GM12891 (cell line): Measurements from ENCODE around the gene WDR45.

Source experiments
- DNase-seq: peaks from one replicate; pipeline ENCODE4 v3.0.0; 2011; ENCODE audit warnings: low spot score; ENCODE audit not compliant: insufficient read length
- FAIRE-seq: peaks from 2 replicates; lab custom pipeline; 2011; peaks lifted over from hg19 to GRCh38; lab: Jason Lieb, UNC
- PAX5 ChIP-seq: IDR thresholded peaks from 2 replicates; pipeline ENCODE4 v1.6.1; 2011; ENCODE audit warnings: low read length, moderate library complexity, mild to moderate bottlenecking; ENCODE audit not compliant: insufficient read depth, severe bottlenecking
- POLR2A ChIP-seq: IDR thresholded peaks from 2 replicates; pipeline ENCODE4 v1.6.1; 2011; ENCODE audit warnings: low read depth, low read length, control low read depth
- POLR2AphosphoS5 ChIP-seq: IDR thresholded peaks from 2 replicates; pipeline ENCODE4 v1.6.1; 2011; ENCODE audit warnings: low read depth, low read length, control low read depth
- POU2F2 ChIP-seq: IDR thresholded peaks from 2 replicates; pipeline ENCODE4 v1.6.1; 2011; ENCODE audit warnings: low read depth, mild to moderate bottlenecking, control low read depth, low read length, moderate library complexity
- SPI1 ChIP-seq: IDR thresholded peaks from 2 replicates; pipeline ENCODE4 v1.6.1; 2011; ENCODE audit warnings: low read depth, low read length, control low read depth
- TAF1 ChIP-seq: IDR thresholded peaks from 2 replicates; pipeline ENCODE4 v1.6.1; 2011; ENCODE audit warnings: low read depth, low read length, control low read depth

The WDR45 gene

GRCh38 chrX:49053223-49054072 is 26.2 kb downstream of the WDR45 start:
- TF ChIP-seq TAF1: no peak
- TF ChIP-seq SPI1: no peak
- TF ChIP-seq POLR2A: no peak
- no peak for TF ChIP-seq POLR2AphosphoS5
- no peak for TF ChIP-seq PAX5
- TF ChIP-seq POU2F2: no peak
- FAIRE-seq: peak; percentile 99
- peak; percentile 59 for DNase-seq

- DNase-seq (no peak), FAIRE-seq (no peak)
- no peak for TF ChIP-seq POU2F2
- no peak for TF ChIP-seq POLR2A
These were observed 35.8 kb downstream of the WDR45 start for GRCh38 chrX:49043987-49044281.

GRCh38 chrX:49043220-49043986 is 36.3 kb downstream of the WDR45 start, which contains the start of gene TFE3:
Gene TFE3 (minus strand): TSS chrX:49043357. CDS start chrX:49043226, 131 bp downstream.
- TF ChIP-seq POLR2A: no peak
- TF ChIP-seq PAX5: no peak
- no peak for TF ChIP-seq POU2F2
- no peak for TF ChIP-seq SPI1
- TF ChIP-seq POLR2AphosphoS5: no peak
- no peak for TF ChIP-seq TAF1
- peak; percentile 100 for FAIRE-seq
- peak; percentile 71 for DNase-seq

- FAIRE-seq: peak; percentile 33
- DNase-seq: no peak
- TF ChIP-seq POLR2A: no peak
- no peak for TF ChIP-seq PAX5
- TF ChIP-seq TAF1: no peak
- TF ChIP-seq SPI1: no peak
- TF ChIP-seq POU2F2: no peak
- no peak for TF ChIP-seq POLR2AphosphoS5
These were observed 37.0 kb downstream of the WDR45 start for GRCh38 chrX:49042581-49043219.

- TF ChIP-seq POLR2AphosphoS5: no peak
- no peak for TF ChIP-seq SPI1
- TF ChIP-seq POLR2A: no peak
- TF ChIP-seq TAF1: no peak
- no peak for TF ChIP-seq POU2F2
- no peak for TF ChIP-seq PAX5
- peak; percentile 70 for FAIRE-seq
- no peak for DNase-seq
These were observed 37.7 kb downstream of the WDR45 start for GRCh38 chrX:49041744-49042580.

GRCh38 chrX:49040376-49040955 is 39.2 kb downstream of the WDR45 start:
- no peak for TF ChIP-seq POU2F2
- no peak for TF ChIP-seq TAF1
- TF ChIP-seq POLR2AphosphoS5: no peak
- TF ChIP-seq SPI1: no peak
- no peak for TF ChIP-seq POLR2A
- FAIRE-seq (no peak), DNase-seq (no peak)

- FAIRE-seq (peak; percentile 96), DNase-seq (peak; percentile 42)
- no peak for TF ChIP-seq SPI1
- TF ChIP-seq POLR2AphosphoS5: no peak
- TF ChIP-seq POU2F2: no peak
- no peak for TF ChIP-seq POLR2A
- TF ChIP-seq TAF1: no peak
- no peak for TF ChIP-seq PAX5
These were observed 39.9 kb downstream of the WDR45 start for GRCh38 chrX:49039598-49040375.

GRCh38 chrX:49037883-49038475 is 41.7 kb downstream of the WDR45 start:
- DNase-seq: no peak
- TF ChIP-seq PAX5: no peak
- no peak for TF ChIP-seq POU2F2
- TF ChIP-seq POLR2AphosphoS5: no peak
- TF ChIP-seq TAF1: no peak
- TF ChIP-seq SPI1: no peak
- no peak for TF ChIP-seq POLR2A
- no peak for FAIRE-seq
